HG02610 (cell line): ENCODE measurements around the gene EIF3B.
"Not testable (repeated sequence)": the region's sequence is repeated elsewhere in the genome, so short reads cannot be mapped to it uniquely, and the experiment has no call there.

ENCODE experiments used
- ATAC-seq: cut with Tn5 transposase; IDR thresholded peaks from one replicate; pipeline ENCODE4 v1.9.1; 2021; ENCODE audit warnings: mild to moderate bottlenecking, moderate library complexity; ENCODE audit not compliant: unreplicated experiment

The EIF3B gene

DNA sequence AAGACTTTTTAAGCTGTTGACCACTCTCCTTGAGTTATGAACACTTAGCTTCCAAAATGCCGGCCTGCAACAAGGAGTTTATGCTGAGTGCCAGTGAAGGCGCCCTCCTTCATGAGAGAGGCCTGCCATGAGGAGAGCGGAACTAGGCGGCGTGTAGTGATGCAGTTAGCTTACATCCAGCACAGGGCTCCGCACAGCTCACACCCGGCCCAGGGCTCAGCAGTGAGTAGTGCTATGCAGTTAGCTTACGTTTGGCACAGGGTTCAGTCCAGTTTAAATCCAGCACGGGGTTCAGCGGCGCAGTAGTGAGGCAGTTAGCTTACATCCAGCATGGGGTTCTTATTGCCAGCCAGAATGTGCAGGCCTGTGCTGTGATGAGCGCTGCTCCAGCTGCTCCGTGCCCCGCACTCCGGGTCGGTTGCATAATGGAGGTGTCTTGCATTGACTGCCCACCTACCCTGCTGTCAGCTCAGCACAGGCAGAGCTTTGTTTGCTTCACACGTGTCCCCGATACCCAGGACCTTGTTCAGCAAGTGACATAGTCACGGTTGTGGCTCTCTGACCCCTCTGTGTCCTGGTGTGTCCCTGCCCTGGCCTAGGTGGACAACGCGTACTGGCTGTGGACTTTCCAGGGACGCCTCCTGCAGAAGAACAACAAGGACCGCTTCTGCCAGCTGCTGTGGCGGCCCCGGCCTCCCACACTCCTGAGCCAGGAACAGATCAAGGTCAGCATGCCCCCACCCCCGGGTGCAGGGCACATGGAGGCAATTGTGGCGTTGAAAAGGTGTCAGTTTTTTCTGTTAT lies 21.9 kb downstream of the EIF3B start:
- ATAC-seq = no peak

DNA sequence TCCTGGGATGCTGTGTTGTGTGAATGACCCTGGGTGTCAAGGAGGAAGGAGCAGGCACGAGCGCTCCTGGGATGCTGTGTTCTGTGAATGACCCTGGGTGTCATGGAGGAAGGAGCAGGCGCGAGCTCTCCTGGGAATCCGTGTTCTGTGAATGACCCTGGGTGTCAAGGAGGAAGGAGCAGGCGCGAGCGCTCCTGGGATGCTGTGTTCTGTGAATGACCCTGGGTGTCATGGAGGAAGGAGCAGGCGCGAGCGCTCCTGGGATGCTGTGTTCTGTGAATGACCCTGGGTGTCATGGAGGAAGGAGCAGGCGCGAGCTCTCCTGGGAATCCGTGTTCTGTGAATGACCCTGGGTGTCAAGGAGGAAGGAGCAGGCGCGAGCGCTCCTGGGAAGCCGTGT lies 22.9 kb downstream of the EIF3B start:
- ATAC-seq = not testable (repeated sequence)

DNA sequence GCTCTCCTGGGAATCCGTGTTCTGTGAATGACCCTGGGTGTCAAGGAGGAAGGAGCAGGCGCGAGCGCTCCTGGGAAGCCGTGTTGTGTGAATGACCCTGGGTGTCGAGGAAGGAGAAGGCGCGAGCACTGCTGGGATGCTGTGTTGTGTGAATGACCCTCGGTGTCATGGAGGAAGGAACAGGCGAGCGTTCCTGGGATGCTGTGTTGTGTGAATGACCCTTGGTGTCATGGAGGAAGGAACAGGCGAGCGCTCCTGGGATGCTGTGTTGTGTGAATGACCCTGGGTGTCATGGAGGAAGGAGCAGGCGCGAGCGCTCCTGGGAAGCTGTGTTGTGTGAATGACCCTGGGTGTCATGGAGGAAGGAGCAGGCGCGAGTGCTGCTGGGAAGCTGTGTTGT lies 23.5 kb downstream of the EIF3B start:
- not testable (repeated sequence) for ATAC-seq

DNA sequence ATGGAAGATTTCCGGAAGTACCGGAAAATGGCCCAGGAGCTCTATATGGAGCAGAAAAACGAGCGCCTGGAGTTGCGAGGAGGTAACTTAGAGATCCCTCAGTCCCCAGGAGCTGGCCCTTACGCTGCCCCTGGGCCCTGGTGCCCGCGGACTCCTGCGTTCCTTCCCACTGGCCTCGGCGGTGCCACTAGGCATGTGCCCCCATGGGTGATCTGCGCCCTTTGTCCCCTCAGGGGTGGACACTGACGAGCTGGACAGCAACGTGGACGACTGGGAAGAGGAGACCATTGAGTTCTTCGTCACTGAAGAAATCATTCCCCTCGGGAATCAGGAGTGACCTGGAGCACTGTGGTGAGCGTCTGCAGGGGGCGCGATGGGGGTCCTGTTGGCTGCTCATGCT lies 24.5 kb downstream of the EIF3B start:
- ATAC-seq = no peak

DNA sequence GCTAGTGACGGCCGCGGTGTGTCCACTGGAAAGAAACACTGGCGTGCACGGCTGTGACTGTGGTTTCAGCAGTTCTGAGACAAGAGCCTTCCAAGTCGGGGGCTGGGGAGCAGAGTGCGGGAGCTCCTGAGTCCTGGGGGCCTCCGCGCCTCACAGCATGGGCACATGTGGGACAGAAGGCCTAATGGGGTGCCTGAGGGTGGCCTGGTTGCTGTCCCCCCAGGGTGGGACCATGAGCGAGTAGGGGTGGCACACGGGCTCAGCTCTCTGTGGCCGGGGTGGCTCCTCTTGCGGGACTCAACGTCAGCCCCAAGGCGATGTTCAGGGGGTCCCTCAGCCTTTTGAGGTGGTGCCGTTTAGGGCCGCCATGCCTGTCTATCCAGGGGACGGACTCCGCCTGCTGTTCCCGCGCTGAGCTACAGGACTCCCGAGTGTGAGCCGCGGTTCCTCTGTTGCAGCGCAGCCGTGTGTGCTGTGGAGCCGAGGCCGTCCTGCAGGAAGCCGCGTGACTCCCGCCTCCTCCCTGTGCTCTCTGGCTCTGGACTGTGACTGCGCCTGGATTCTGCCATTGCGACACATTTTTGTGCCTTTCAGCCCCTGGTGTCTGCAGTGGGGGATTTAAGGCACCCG lies 25.3 kb downstream of the EIF3B start:
- ATAC-seq = no peak

DNA sequence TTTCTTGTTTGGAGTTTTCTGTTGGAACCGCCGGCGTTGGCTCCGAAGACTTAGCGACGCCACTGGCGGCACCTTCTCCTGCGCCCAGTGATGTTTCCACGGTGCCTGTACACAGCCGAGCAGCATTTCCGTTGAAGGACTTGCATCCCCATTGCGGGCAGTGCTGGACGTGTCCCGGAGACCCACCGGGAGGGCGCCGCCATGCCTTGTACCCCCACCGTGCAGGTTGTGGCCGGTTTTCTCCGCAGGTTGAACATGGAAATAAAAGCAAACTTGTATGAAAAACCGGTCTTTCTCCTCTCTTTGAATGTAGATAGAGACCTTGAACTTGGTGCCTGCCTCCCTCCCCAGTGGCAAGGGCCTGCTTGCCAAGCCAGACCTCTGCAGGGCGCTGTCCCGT lies 25.8 kb downstream of the EIF3B start:
- ATAC-seq = no peak

DNA sequence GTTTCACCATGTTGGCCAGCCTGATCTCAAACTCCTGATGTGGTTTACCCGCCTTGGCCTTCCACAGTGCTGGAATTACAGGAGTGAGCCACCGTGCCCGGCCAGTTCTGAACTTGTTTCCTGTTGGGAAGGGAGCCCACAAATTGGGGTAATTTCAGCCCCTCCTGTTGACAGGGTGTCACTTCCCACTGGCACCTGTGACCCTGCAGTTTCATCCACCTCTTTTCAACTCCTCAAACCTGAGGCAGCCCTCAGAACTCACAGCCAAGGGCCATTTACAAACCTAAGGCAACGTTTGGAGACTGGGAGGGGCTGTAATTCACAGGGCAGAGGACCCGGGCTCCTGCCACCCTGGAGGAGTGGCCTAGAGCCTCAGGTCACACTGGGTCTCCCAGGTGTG lies 26.6 kb downstream of the EIF3B start:
- ATAC-seq = no peak

DNA sequence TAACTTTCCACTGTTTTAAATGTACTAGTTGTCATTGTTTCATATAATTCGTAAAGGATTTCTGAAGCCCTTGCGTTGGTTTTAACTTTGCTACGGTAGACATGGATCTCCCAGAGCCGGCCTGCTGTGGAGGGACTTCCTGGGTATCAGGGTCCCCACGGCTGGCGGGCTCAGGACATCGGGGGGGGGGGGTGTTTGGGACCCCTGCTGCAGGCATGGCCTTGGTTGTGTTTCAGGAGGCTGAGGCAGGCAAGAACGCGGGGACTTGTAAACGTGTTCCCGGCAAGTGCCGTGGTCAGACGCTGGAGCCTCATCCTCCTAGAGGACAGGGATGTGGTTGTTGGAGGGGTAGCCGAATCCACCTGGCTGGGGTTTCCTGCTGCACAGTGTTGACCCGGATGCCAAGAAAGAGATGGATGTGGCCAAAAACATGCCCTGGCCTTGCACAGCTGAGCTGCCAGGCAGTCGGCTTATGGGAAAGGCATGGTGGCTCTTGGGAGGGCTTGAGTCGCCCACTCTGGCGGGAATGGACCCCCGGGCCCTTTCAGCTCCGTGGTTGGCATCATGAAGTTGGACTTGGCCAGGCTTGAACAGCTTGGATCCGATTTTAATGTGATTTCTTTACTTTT lies 27.4 kb downstream of the EIF3B start:
- no peak for ATAC-seq

DNA sequence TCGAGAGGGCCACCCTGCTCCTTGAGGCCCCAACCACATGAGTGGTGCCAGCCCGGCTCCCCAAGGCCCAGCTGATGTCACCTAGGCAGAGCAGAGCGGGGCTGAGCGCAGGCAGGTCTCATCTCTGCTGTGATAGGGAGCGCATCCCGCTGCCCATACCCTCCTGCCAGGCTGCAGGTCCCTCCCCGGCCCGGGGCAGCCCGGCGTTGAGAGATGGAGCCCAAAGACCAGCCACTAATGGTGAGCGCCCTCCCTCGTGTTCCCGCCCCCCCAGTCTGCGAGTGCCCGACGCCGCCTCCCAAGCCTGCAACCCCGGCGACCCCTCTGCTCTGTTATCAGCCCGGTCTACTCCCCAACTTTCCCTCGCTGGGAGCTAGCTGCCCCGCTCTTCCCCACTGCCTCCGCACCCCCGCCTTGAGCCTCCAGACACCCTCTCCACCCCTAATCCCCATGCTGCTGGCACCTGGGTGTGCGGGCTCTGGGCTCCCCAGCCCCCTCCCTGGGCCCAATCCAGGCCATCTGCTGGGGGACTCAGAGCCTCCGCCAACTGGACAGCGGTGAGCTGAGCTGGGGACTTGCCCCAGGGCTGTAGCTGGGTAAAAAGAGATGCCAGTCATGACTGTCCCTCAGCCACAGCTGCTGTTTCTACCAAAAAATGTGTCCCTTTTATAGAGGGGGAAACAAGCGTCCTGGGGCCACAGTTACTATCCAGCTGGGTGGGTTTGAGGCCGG lies 29.1 kb downstream of the EIF3B start:
- no peak for ATAC-seq

DNA sequence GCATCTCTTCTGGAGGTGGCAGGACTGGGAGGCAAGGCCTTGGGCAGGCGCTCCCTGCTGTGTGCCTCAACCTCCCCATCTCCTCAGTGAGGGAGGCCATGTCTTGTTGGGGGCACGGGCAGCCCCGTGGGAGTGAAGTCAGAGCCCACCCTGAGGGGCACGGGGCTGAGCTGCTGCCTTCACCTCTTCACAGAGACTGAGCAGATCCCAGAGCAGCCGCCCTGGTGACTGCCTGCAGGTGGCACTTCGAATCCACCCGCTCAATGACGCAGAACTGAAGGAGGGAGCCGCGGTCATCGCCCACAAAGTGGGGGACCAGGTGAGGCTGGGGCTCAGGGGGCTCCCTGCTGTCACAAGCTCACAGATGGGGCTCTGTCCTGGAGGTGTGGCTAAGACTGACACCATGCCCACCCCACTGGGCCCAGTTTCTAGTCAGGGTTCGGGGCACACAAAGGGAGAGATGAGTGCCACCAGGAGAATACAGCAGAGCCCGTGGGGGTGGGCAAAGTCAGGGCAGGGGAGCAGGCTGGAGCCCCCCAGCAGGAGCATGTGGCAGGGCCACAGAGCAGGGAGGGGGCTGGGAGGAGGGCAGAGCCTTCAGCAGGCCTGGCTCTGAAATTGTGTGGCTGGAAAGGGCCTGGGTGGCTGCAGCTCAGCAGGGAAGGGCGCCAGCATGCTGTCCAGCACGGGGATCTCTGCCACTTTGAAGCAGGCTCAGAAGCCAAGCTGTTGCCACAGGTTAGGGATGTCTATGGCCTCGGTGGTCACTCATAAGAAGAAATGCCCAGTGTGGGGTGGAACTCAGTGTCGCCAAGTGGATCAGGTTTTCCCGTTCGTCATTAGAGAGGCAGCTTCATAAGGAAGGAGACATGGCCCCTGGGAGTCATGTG lies 30.0 kb downstream of the EIF3B start:
- ATAC-seq = no peak

DNA sequence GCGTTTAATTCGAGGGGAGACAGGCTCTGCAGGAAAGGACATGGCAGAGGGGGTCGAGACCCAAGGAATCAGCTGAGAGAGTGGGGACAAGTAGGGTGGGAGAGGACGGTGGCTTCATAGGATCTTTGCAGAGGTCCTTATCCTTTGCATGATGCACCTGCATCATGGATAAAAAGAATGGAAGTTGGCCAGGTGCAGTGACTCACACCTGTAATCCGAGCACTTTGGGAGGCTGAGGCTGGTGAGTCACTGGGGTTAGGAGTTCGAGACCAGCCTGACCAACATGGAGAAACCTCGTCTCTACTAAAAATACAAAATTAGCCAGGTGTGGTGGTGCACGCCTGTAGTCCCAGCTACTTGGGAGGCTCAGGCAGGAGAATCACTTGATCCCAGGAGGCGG lies 31.5 kb downstream of the EIF3B start:
- not testable (repeated sequence) for ATAC-seq

DNA sequence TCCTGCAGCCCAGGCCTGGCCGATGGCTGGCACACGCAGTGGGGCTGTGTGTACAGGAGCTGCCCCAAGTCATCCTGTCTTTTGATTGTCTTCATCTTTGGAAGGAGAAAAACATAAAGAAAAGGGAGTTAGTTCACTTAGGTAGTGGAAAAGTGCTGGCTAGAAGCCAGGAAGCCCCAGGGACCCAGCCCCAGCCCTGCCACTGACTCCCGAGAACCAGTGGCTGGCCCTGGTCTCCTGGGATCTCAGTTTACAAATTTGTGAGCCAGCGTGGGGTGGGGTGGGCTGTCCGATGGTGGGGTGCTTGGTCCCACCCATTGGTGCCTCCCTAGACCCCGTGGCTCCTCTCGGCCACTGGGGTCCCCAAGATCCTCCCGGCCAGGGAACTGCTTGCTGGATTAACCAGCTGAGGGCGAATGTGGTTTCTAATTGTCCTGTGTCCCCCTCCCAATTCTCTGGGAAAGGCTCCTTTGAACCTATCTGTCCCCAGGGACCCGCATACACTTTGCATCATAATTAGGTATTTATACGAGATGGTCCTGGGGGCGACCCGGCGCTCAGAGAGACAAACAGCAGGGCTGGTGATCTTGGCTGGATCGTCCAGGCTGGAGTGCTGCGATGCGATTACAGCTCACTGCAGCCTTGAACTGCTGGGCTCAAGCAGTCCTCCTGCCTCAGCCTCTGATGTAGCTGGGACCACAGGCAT lies 32.5 kb downstream of the EIF3B start:
- no peak for ATAC-seq

DNA sequence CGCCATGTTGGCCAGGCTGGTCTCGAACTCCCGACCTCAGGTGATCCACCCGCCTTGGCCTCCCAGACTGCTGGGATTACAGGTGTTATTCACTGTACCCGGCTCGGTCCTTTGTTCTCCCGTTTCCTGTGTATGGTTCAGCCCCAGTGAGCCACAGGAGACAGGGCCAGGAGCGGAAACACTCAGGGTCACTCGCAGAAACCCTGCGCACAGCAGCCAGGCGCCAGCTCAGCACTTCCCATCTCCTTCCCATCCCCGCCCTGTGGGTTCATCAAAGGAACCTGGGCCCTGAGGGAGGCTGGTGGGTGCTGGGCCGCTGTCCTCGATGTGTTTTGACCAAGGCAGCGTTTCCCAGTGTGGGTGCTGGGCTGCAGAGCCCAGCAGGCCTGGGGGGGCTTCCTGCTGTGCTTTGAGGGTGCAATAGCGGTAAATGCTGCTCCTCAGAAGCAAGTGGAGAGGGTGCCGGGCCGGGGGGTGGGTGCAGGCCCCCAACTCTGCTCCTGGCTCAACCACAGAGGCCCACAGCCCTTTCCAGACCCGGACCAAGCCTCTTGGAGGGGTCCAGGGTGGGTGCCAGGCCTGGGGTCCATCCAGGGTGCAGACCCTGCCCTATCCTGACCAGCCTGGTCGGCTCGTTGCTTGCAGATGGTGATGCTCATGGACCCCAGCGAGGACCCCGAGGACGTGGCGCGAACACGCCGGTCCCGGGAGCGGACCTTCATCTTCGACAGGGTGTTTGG lies 33.4 kb downstream of the EIF3B start:
- ATAC-seq = no peak

DNA sequence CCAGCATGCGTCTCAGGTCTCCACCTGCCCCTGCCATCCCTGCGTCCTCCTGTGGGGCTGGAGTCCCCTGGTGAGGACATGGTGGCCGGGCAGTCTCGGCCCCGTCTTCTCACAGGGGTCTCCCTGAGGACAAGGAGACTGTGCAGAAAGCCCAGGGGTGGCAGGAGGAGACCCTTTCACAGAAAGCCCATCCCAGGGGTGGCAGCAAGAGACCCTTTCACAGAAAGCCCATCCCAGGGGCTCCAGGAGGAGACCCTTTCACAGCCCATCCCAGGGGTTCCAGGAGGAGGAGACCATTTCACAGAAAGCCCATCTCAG lies 34.0 kb downstream of the EIF3B start:
- no peak for ATAC-seq

DNA sequence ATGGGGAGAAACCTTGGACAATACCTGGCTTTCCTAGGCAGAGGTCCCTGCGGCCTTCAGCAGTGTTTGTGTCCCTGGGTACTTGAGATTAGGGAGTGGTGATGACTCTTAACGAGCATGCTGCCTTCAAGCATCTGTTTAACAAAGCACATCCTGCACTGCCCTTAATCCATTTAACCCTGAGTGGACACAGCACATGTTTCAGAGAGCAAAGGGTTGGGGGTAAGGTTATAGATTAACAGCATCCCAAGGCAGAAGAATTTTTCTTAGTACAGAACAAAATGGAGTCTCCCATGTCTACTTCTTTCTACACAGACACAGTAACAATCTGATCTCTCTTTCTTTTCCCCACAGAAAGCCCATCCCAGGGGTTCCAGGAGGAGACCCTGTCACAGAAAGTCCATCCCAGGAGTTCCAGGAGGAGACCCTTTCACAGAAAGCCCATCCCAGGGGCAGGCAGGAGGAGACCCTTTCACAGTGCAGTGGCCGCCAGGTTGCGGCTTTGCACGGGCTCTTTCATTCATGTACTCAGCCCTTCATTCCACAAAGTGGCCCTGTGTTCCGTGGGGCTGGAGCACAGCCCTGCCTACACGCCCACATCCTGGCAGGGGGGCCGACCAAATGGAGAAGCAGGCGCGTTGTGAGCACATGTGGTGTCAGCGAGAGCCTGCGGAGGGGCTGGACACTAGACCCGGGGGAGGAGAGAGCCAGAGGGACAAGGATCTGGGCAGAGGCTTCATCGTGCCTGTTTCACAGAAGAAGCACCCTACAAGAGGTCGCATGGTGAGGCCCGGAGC lies 35.6 kb downstream of the EIF3B start:
- not testable (repeated sequence) for ATAC-seq

DNA sequence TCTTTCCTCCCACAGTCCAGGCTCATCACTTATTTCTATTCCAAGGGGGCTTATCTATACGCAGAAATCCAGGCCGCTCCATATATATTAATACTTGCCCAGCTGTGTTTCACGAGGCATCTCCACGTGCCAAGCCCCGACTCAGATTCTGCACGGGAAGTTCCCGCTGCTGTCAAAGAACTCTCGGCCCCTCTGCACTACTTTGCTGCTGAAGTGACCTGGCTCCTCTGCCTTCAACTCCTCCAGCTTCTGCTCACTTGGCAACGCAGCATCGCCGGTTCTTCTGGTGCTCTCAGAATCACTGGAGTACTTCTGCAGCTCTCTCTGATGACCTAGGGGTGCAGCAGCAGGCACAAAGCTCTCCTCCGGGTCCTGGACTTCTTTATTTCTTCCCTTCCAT lies 39.1 kb downstream of the EIF3B start:
- ATAC-seq = no peak

DNA sequence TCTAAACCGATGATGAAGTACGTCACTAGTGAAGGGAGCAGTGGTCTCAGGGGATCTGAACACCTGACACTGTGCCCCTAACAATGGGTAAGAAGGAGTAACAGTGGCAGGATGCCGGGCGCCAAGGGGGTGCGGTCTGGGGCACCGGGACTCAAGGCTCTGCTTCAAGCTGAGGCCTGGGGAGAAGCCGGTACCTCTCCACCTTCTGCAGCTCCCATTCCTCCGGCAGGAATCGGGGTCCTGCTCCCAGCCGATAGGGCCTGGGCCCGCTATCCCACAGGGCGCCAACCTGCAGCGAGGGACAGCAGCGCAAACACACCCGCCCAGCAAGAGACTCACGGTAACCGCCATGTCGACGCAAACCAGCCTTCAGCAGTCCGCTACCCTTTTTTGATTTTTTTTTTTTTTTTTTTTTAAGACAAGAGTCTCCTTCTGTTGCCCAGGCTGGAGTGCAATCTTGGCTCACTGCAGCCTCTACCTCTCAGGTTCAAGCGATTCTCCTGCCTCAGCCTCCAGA lies 40.0 kb downstream of the EIF3B start:
- ATAC-seq = no peak

DNA sequence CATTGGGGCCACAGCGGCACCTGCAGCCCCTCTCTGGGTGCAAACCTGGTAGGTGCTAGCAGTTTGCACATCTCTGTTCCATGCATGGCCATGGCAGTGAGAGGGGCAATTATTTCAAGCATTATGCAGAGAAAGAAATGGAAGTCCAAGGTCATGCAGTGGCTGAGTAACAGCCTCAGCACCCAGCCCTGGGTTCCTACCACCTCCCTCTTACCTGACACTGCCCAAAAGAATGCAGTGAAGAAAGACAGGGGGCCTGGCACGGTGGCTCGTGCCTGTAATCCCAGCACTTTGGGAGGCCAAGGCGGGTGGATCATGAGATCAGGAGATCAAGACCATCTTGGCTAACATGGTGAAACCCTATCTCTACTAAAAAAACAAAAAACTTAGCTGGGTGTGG lies 43.9 kb downstream of the EIF3B start:
- ATAC-seq = no peak
